GM12892 (cell line): ENCODE results near the gene EML1.

ENCODE experiments used
- DNase-seq: peaks from one replicate; pipeline ENCODE4 v3.0.0; 2011; ENCODE audit not compliant: insufficient read length
- FAIRE-seq: peaks from 2 replicates; lab custom pipeline; 2011; peaks lifted over from hg19 to GRCh38; lab: Jason Lieb, UNC
- POLR2A ChIP-seq: IDR thresholded peaks from 2 replicates; pipeline ENCODE4 v1.6.1; 2011; ENCODE audit warnings: low read depth, low read length, control low read depth
- POLR2AphosphoS5 ChIP-seq: IDR thresholded peaks from 2 replicates; pipeline ENCODE4 v1.6.1; 2011; ENCODE audit warnings: low read depth, low read length, control low read depth
- TAF1 ChIP-seq: IDR thresholded peaks from 2 replicates; pipeline ENCODE4 v1.6.1; 2011; ENCODE audit warnings: low read depth, mild to moderate bottlenecking, control low read depth, low read length, borderline replicate concordance

Gene EML1

DNA sequence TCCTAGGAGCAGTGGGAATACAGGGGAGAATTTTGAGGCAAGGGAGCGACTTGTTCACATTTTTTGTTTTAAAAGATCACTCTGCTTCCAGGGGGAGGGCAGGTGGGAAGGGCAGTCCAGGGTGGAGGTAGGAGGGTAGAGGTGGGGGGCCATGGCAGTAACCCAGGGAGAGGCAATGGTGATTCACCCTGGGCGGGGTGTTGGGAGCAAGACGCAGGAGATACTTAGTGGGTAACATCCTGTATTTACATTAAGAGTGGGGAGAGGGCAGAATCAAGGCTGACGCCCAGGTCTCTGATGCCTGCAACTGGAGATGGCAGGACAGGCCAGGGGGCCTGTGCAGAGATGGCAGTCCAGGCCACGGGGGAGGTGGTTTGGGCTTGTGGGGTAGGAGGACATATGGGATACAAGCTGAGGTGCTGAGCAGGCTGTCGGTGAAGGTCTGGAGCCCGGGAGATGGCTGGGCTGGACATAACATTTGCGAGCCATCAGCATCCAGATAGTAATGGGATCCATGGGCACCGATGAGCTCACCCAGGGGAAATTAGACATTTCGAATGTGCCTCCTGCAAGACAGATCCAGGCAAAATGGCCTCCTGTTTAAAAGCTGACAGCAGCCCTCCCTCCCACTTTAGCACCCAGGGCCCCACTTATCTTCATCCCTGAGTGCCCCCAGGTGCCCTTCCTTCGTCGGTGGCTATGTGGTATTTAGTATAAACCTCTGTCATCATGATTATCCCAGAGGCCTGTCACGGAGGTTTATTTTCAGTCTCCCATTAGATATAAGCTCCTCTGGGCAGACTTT, 9.3 kb downstream of the EML1 start:
- FAIRE-seq (no peak), DNase-seq (no peak)
- TF ChIP-seq POLR2A: no peak
- TF ChIP-seq POLR2AphosphoS5: no peak
- TF ChIP-seq TAF1: no peak

DNA sequence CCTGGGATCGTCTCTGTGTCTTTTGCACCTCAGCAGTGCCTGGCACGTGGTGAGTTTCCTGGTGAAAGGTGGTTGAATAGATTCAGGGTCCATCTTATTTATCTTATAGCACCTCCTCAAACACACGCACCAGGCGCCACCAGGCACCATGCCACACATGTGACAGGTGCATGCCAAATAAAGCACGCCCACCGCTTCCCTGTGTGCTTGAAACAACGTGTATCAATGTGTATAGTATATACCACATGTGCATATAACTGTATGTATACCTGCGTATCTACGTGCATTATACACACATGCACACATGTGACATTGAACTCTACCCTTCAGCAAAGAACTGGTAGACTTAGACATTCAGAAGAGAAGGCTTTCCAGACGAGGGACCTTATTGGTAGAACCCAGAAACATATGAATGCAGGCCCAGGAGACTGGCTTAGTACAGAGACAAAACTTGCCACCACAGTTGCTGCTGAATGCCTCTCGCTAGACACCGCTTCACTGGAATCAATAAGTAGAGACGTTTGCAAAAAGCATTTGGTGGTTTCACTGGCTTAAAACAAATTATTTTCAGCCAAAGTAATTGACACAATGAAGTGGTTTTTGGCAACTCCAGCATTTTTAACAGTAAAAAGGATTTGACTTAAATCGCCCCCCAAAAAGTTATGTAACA, 10.0 kb downstream of the EML1 start:
- no peak for DNase-seq
- no peak for FAIRE-seq
- TF ChIP-seq POLR2A (no peak), POLR2AphosphoS5 (no peak)

DNA sequence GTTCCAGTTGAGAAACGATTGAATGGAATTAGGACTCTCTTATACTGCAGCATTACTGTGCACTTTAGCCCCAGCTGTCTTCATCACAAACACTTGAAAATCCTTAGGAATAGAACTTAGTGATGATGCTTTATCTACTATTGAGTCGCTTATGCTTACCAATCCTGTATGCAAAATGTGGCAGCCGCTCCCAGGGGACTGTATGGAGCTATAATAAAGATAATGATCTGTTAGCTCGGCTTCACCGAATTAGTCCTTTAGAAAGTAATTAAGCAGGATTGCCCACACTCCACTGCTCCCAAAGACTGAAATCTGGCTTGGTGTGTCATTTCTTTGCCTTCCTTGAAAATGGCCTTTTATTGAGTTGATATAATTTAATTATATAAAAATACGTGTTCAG, 10.6 kb downstream of the EML1 start:
- FAIRE-seq (no peak), DNase-seq (no peak)
- TF ChIP-seq TAF1 (no peak), POLR2AphosphoS5 (no peak), POLR2A (no peak)

DNA sequence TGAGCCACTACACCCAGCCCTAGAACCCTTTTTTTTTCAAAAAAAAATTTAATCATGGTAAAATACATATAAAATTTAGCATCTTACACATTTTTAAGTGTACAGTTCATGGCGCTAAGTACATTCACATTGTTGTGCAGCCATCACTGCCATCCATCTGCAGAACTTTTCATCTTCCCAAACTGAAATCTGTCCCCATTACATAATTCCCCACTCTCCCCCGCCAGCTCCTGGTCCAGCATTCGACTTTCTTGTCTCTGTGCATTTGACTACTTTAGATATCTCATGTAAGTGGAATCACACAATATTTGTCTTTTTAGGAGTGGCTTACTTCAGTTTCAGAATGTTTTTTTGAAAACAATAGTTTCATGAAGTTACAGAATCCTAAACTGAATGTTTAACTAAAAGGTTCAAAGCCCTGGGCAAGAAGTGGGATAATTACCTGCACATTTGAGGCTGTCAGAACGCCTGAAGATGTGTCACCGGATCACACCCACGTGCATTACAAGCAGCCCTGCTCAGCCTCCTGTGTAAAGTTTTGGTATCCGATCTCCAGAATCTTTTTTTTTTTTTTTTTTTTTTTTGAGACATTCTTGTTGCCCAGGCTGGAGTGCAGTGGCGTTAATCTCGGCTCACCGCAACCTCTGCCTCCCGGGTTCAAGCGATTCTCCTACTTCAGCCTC, 12.7 kb downstream of the EML1 start:
- TF ChIP-seq POLR2A: no peak
- no peak for TF ChIP-seq TAF1
- TF ChIP-seq POLR2AphosphoS5: no peak
- DNase-seq: no peak
- no peak for FAIRE-seq

DNA sequence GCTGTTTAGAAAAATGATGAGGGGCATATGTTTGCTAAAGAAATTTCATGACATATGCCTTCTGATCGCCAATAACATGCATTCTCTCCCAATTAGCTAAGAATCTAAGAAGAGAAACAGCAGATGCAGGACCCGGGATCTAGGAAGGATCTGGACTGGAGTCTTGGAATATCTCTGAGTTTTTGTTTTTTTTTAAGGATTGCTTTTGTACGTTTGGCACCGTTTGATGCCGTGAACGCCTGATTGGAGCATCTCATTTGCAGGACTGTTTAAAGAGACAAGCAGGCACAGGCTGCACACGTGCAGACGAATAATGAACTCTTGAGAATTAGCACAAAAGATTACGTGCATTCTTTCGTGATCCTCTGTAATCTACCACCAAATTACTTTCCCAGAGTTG, 13.6 kb downstream of the EML1 start:
- TF ChIP-seq POLR2AphosphoS5 (no peak), POLR2A (no peak), TAF1 (no peak)
- FAIRE-seq (no peak), DNase-seq (no peak)

DNA sequence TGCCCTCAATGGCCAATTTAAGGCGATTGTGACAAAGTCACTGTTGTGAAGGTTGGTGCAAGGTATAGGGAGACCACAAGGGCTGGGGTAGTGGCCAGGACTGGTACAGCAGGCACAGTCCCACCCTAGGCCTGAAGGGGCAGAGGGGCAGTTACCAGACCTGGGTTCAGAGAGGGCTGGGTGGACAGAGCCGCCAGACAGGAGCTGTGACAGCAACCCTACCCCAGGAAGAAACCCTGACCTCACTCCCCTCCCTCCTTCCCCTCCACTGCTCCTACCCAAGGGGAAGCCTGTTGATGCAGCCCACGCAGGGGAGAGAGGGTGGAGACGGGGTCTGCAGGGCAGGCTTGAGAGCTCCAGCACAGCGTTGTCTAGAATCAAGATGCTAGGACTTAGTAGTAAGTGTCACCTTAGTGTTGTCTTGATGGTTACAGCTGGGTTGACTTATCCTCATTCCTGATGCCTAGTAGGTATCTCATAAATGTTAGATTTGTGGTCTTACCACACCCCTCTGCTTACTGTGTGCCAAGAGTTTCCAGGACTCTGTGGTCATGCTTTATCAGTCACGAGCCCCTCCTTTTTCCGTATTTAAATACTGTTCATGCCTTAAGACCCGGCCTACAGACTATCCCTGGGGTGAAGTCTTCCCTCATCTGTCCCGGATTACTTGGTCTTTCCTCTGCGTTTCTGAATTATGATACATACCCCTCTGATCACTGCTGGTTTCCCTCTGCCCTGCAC, 14.4 kb downstream of the EML1 start:
- no peak for FAIRE-seq
- DNase-seq: no peak
- TF ChIP-seq POLR2A (no peak), TAF1 (no peak)

DNA sequence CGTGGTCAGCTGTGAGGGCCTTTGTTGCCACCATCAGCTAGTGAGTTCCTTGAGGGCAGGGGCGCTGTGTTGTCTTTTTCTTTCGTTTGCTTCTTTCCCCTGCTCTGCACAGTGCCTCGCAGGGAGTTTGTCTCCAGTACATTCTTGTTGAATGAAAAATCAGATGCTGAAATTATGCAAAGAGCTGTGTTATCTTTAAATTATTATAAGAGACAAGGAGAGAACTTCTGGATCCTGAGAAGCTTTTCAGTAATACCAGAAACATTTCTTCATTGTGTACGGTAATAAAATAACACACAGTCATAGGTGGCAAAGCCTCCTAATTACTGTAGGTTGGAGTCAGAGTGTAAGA, 14.9 kb downstream of the EML1 start:
- TF ChIP-seq POLR2AphosphoS5: no peak
- TF ChIP-seq POLR2A: no peak
- no peak for TF ChIP-seq TAF1
- no peak for DNase-seq
- no peak for FAIRE-seq

DNA sequence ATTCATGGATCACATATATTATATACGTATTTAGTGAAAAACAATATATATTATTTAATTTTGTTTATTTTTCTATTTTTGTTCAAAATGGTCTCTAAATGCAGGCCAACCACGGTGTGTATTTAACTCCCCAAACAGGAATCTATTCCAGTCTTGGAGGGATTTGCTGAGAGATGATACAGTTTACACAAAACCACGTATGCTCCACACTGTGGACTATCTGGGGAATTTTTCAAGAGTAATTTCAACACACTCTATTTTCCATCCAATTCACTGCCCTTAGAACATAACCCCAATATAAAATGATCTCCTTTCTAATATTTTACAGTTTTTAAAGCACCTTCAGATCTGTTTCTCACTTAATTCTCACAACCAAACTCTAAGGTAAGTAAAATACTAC, 15.3 kb downstream of the EML1 start:
- TF ChIP-seq POLR2A (no peak), POLR2AphosphoS5 (no peak), TAF1 (no peak)

DNA sequence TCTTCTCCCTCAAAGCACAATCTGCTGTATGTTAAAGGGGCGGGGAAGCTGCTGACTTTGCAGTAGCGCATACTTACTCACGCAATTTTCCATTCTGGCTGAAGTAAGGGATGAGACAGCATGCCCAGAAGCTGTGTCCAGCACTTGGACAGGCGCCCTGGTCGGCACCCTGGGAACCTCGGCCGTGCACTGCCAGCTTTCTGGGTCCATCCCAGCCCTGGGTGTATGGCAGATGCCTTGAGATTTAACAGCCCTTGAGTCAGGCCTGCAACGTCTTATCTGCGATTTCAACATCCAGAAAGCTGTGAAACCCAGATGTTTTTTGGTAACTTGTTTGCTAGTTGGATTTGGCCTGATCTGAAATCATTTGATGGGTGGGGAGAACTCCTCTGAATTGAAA, 16.1 kb downstream of the EML1 start:
- no peak for TF ChIP-seq TAF1
- TF ChIP-seq POLR2A: no peak
- TF ChIP-seq POLR2AphosphoS5: no peak
- DNase-seq (no peak), FAIRE-seq (no peak)

More for the DNA sequence above, 15.3 kb downstream of the EML1 start:
- DNase-seq (no peak), FAIRE-seq (no peak)

DNA sequence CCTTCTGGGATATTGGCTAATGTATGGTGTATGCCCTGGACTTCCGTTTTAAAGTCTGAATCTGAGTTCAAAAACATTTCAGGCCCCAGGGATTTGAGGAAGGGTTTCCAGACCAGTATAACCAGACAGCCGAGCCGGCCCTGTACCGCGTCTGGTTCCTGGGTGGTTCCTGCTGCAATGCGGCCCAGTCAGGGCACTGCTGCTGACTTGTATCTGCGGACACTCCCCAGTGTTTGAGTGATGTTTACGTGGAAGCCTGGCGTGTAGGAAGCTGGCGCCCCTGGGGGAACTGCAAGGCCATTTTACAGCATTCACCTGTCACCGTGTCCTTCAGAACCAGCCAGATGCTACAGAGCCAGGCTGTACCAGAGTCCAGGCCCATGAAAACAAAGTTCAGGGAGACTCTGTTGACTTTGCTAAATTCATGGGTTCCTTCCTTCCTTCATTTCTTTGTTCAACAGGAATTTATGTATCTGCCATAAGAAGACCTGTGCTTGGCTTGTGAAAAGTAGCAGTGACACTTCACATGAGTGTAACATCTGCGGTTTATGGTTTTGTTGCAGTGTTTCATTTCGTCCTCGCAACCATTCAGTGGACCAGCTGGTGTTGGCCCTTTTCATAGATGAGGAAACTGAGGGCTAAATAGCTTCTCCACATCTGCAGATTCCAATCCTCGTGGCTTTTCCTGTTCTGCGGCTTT, 16.8 kb downstream of the EML1 start:
- DNase-seq: no peak
- no peak for FAIRE-seq
- TF ChIP-seq POLR2A (no peak), TAF1 (no peak), POLR2AphosphoS5 (no peak)

DNA sequence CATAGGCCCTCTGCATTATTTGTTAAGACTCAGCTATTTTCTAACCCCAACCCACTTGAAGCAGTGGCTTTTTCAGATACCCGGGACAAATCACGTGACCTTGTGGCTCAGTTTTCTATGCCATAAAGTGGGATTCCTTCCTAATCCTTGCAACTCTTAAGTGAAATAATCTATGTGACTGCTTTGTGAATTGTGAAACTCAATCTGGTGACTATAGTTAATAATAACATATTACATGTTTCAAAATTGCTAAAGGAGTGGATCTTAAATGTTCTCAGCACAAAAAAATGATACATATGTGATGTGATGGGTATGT, 17.3 kb downstream of the EML1 start:
- TF ChIP-seq POLR2AphosphoS5: no peak
- no peak for TF ChIP-seq TAF1
- no peak for TF ChIP-seq POLR2A
- no peak for DNase-seq
- FAIRE-seq: no peak
